HCT116 (cell line): Measurements from ENCODE around the gene CASZ1. TPM values are rescaled to one million over a fixed set of nuclear protein-coding genes. Genes with fewer than 3 reads are reported as not detected.
A peak's percentile ranks its signal among the peaks of the same experiment; 100 is the strongest.

Source experiments
- ATAC-seq: fragments of 200-7000 bp; cut with Tn5 transposase; 2 replicates; pipeline ENCODE4 v1.9.1; 2020; ENCODE audit warnings: mild to moderate bottlenecking, moderate library complexity
- BruUV-seq: library from RNA; stranded (reverse); fragments of 400-500 nt; replicated peaks from 2 replicates; lab custom pipeline; 2021; lab: Mats Ljungman, UMichigan
- CTCF ChIA-PET: fragments of 300-600 bp; sonication (Branson Sonifier 250); formaldehyde crosslinking; loops from one replicate; lab custom pipeline; 2021; ENCODE audit warnings: antibody characterized with exemption; lab: Charles Lee
- POLR2A ChIA-PET: fragments of 300-600, 350-600 bp; sonication (Branson Sonifier 250); formaldehyde crosslinking; loops from one replicate; lab custom pipeline; 2021; ENCODE audit warnings: antibody characterized with exemption; lab: Charles Lee
- RAD21 ChIA-PET, 2 experiments: fragments of 300-600 bp; sonication (Branson Sonifier 250); formaldehyde crosslinking; loops; one replicate each; lab custom pipeline; 2023; ENCODE audit warnings: low total read pairs in 2 of 2; ENCODE audit not compliant: uncharacterized antibody in 2 of 2, unreplicated experiment in 2 of 2, low non-redundant PET in 1 of 2; lab: Charles Lee
- DNase-seq: peaks from one replicate; pipeline ENCODE4 v3.0.0-alpha.2; 2010; ENCODE audit warnings: low read depth, low spot score
- H2AFZ ChIP-seq: fragments of 200-600 bp; shearing (Covaris generic), sonication (generic); 2 replicates; pipeline ENCODE4 v1.6.1; 2017; ENCODE audit warnings: low read depth, mixed run types, mixed read lengths, antibody characterized with exemption, low read length; ENCODE audit not compliant: poor library complexity, severe bottlenecking
- H3K27ac ChIP-seq: 2 replicates; pipeline ENCODE4 v1.5.1; 2012; ENCODE audit warnings: low read depth, low read length
- H3K27me3 ChIP-seq: fragments of 200-600 bp; sonication (generic); 2 replicates; pipeline ENCODE4 v1.6.1; 2016; ENCODE audit warnings: mixed run types, low read length, mixed read lengths; ENCODE audit not compliant: insufficient read depth
- H3K36me3 ChIP-seq, 2 experiments: fragments of 200-500 bp in 1 of 2; fragments of 200-600 bp in 1 of 2; sonication (Bioruptor generic) in 1 of 2; sonication (generic) in 1 of 2; 2 replicates each; pipeline versions ENCODE4 v1.5.1 to v1.6.1; 2014 to 2016; ENCODE audit warnings: low read length in 2 of 2, inconsistent platforms in 1 of 2, mixed read lengths in 1 of 2, mixed run types in 1 of 2; ENCODE audit not compliant: insufficient read depth in 2 of 2, control insufficient read depth in 1 of 2
- H3K4me1 ChIP-seq, 2 experiments: fragments of 200-600 bp in 1 of 2; sonication (generic) in 1 of 2; 2 replicates each; pipeline versions ENCODE4 v1.5.1 to v1.6.1; 2012 to 2017; ENCODE audit warnings: low read length in 2 of 2, inconsistent platforms in 1 of 2, mild to moderate bottlenecking in 1 of 2, mixed read lengths in 1 of 2, mixed run types in 1 of 2, moderate library complexity in 1 of 2; ENCODE audit not compliant: insufficient read depth in 2 of 2, control insufficient read depth in 1 of 2
- H3K4me2 ChIP-seq: fragments of 200-600 bp; sonication (generic); 2 replicates; pipeline ENCODE4 v1.6.1; 2017; ENCODE audit warnings: mixed run types, low read length, mixed read lengths
- H3K4me3 ChIP-seq, 2 experiments: fragments of 200-600 bp in 1 of 2; sonication (generic) in 1 of 2; replicated peaks in 1 of 2; 2 replicates each; pipeline ENCODE4 v1.5.1; 2011 to 2016; ENCODE audit warnings: low read length in 2 of 2, control low read depth in 1 of 2, low read depth in 1 of 2, mild to moderate bottlenecking in 1 of 2, mixed read lengths in 1 of 2, mixed run types in 1 of 2
- H3K79me2 ChIP-seq: fragments of 200-600 bp; sonication (generic); 2 replicates; pipeline ENCODE4 v1.6.1; 2017; ENCODE audit warnings: mild to moderate bottlenecking, mixed run types, low read length, moderate library complexity, mixed read lengths; ENCODE audit not compliant: insufficient read depth
- H3K9ac ChIP-seq: fragments of 200-600 bp; sonication (generic); 2 replicates; pipeline ENCODE4 v1.6.1; 2016; ENCODE audit warnings: low read length, mixed read lengths
- H3K9me2 ChIP-seq: fragments of 200-600 bp; sonication (generic), shearing (Covaris generic); 2 replicates; pipeline ENCODE4 v1.6.1; 2017; ENCODE audit warnings: mixed run types, mild to moderate bottlenecking, moderate library complexity; ENCODE audit not compliant: insufficient read depth
- H3K9me3 ChIP-seq, 2 experiments: fragments of 200-500 bp in 1 of 2; fragments of 200-600 bp in 1 of 2; sonication (Bioruptor generic) in 1 of 2; sonication (generic) in 1 of 2; 2 replicates each; pipeline ENCODE4 v1.6.1; 2014 to 2017; ENCODE audit warnings: low read length in 2 of 2, mixed read lengths in 2 of 2, inconsistent platforms in 1 of 2, low read depth in 1 of 2, mild to moderate bottlenecking in 1 of 2, mixed run types in 1 of 2, moderate library complexity in 1 of 2; ENCODE audit not compliant: control insufficient read depth in 1 of 2, insufficient read depth in 1 of 2
- H4K20me1 ChIP-seq: fragments of 200-600 bp; sonication (generic), shearing (Covaris generic); 2 replicates; pipeline ENCODE4 v1.6.1; 2017; ENCODE audit warnings: mixed run types, mild to moderate bottlenecking, moderate library complexity; ENCODE audit not compliant: insufficient read depth
- EZH2phosphoT487 ChIP-seq: fragments of 200-600 bp; IDR thresholded peaks from 2 replicates; pipeline ENCODE4 v1.6.1; 2018; ENCODE audit warnings: antibody characterized with exemption, borderline replicate concordance
- FOSL1 ChIP-seq: IDR thresholded peaks from 2 replicates; pipeline ENCODE4 v1.6.1; 2012; ENCODE audit warnings: low read depth
- RAD21 ChIP-seq: IDR thresholded peaks from 2 replicates; pipeline ENCODE4 v1.6.1; 2012; ENCODE audit warnings: low read depth, mild to moderate bottlenecking
- SIN3A ChIP-seq: IDR thresholded peaks from 2 replicates; pipeline ENCODE4 v1.6.1; 2012; ENCODE audit warnings: low read depth
- SRF ChIP-seq: IDR thresholded peaks from 2 replicates; pipeline ENCODE4 v1.6.1; 2012; ENCODE audit warnings: low read depth
- intact Hi-C: fragments of 100-400 bp; cut with micrococcal nuclease; formaldehyde crosslinking; loops from 2 replicates; pipeline ENCODE4 v1.10.0; 2022
- total RNA-seq: library from RNA; stranded (reverse); gene quantifications from one replicate; pipeline ENCODE4 v1.2.1, GENCODE V29; 2021; ENCODE audit not compliant: unreplicated experiment
- TF ChIP-seq, protein P1 (sequence below), 3 experiments: fragments of 200-600 bp in 1 of 3; sonication (generic) in 1 of 3; IDR thresholded peaks in 2 of 3; conservative IDR thresholded peaks in 1 of 3; 2 replicates each; pipeline ENCODE4 v1.5.1; 2012 to 2017; ENCODE audit warnings: low read depth in 2 of 3, low read length in 2 of 3, antibody characterized with exemption in 1 of 3, borderline replicate concordance in 1 of 3, control low read depth in 1 of 3, mild to moderate bottlenecking in 1 of 3, mixed read lengths in 1 of 3, mixed run types in 1 of 3, moderate library complexity in 1 of 3; ENCODE audit not compliant: insufficient read depth in 1 of 3

CASZ1 gene
- total RNA-seq, 1 experiment from 2014 or later: 7.7 TPM

DNA sequence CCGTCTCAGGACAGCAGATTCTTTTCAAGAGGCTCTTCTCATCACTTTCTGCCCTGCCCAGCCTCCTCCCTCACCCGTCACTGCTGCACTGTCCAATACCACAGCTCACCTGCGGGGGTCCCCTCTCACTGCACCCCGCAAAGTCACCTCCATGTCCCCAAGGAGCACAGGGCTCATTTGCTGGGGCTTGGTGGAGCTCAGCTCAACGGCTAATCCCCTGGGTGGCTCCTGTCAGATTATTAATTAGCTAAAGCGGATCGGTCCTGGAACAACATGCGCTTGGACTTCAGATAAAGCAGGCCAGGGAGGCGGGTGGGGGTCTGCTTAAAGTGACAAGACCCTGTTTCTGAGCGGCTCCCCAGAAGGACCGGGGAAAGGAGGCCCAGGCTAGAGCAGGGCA is 43.1 kb downstream of the CASZ1 start:
- no TSS peak for BruUV-seq
- no peaks in the 10 kb centered on the region for H3K9me2 ChIP-seq
- no peaks in the 10 kb centered on the region for H3K36me3 ChIP-seq
- TF ChIP-seq SRF: no peak
- TF ChIP-seq, protein P1, sequence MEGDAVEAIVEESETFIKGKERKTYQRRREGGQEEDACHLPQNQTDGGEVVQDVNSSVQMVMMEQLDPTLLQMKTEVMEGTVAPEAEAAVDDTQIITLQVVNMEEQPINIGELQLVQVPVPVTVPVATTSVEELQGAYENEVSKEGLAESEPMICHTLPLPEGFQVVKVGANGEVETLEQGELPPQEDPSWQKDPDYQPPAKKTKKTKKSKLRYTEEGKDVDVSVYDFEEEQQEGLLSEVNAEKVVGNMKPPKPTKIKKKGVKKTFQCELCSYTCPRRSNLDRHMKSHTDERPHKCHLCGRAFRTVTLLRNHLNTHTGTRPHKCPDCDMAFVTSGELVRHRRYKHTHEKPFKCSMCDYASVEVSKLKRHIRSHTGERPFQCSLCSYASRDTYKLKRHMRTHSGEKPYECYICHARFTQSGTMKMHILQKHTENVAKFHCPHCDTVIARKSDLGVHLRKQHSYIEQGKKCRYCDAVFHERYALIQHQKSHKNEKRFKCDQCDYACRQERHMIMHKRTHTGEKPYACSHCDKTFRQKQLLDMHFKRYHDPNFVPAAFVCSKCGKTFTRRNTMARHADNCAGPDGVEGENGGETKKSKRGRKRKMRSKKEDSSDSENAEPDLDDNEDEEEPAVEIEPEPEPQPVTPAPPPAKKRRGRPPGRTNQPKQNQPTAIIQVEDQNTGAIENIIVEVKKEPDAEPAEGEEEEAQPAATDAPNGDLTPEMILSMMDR (IDR thresholded peaks at IDR 0.05 in 2 of 3, conservative IDR thresholded peaks at IDR 0.05 in 1 of 3; ENCODE audit: borderline replicate concordance in 1 of 3, insufficient read depth in 1 of 3, low read depth in 2 of 3, low read length in 2 of 3): peak in 1 of 3 experiments; percentile 26; a peak in 1 of 6 replicates
- no peak for TF ChIP-seq FOSL1
- TF ChIP-seq EZH2phosphoT487: no peak
- TF ChIP-seq RAD21: no peak
- TF ChIP-seq, all 23 proteins: peak for 1
- Histone ChIP-seq H3K9ac (no peak overlapping the region), H3K4me2 (no peak overlapping the region), H2AFZ (no peak overlapping the region), H3K27ac (no peak overlapping the region), H3K4me3 (no peak overlapping the region), H3K27me3 (no peaks in the 10 kb centered on the region), H3K4me1 (peaks cover 2 to 9% of the 10 kb centered on the region in 2 experiments; a peak in 2 of 4 replicates), H3K79me2 (no peaks in the 10 kb centered on the region), H4K20me1 (no peaks in the 10 kb centered on the region), H3K9me3 (no peaks in the 10 kb centered on the region)
- ChIA-PET RAD21 (no interaction called here), CTCF (no interaction called here), POLR2A (no interaction called here)
- no peak for DNase-seq
- intact Hi-C loops: no loop called here
- peak; percentile 44; the same call in 1 of the 2 replicates for ATAC-seq

DNA sequence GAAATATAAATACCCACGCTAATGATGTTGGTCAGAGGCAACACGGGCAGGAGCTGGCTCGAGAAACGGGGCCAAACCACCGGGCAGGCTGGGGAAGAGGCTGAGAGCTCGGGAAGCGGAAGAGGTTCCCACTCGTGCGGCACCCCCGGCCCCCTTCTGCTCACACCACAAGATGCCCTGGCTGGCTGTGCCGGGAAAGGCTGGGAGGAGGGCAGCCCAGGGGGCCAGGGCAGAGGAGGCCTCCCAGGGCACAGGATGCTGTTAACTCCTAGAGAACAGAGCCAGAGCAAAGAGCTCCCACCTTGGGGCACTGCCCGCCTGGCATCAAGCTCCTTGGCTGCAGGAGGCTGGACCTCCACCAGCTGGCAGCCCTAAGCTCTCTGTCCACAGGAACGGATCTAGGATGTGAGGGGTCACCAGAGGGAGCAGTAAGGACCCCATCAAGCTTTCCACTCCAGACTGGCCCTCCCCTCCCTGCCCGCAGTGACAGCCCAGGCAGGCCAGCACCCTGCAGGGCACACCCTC is 44.8 kb downstream of the CASZ1 start:
- Histone ChIP-seq H3K36me3 (no peaks in the 10 kb centered on the region), H2AFZ (no peak overlapping the region), H3K9ac (no peak overlapping the region), H3K4me3 (no peak overlapping the region), H3K27me3 (no peaks in the 10 kb centered on the region), H3K4me1 (peaks cover 2 to 9% of the 10 kb centered on the region in 2 experiments; a peak in 2 of 4 replicates), H3K9me2 (no peaks in the 10 kb centered on the region), H3K4me2 (no peak overlapping the region), H4K20me1 (no peaks in the 10 kb centered on the region), H3K27ac (no peak overlapping the region), H3K9me3 (no peaks in the 10 kb centered on the region), H3K79me2 (no peaks in the 10 kb centered on the region)
- CTCF ChIA-PET: no interaction called here
- POLR2A ChIA-PET: no interaction called here
- RAD21 ChIA-PET: no interaction called here
- DNase-seq (no peak), ATAC-seq (no peak)
- intact Hi-C loops: no loop called here
- BruUV-seq: no TSS peak
- TF ChIP-seq, protein P1 (IDR thresholded peaks at IDR 0.05 in 2 of 3, conservative IDR thresholded peaks at IDR 0.05 in 1 of 3; ENCODE audit: borderline replicate concordance in 1 of 3, insufficient read depth in 1 of 3, low read depth in 2 of 3, low read length in 2 of 3): no peak
- no peak for TF ChIP-seq SIN3A
